ENCODE results near the gene TPSD1.
"Not testable (repeated sequence)": the region's sequence is repeated elsewhere in the genome, so short reads cannot be mapped to it uniquely, and the experiment has no call there.

The TPSD1 gene

DNA sequence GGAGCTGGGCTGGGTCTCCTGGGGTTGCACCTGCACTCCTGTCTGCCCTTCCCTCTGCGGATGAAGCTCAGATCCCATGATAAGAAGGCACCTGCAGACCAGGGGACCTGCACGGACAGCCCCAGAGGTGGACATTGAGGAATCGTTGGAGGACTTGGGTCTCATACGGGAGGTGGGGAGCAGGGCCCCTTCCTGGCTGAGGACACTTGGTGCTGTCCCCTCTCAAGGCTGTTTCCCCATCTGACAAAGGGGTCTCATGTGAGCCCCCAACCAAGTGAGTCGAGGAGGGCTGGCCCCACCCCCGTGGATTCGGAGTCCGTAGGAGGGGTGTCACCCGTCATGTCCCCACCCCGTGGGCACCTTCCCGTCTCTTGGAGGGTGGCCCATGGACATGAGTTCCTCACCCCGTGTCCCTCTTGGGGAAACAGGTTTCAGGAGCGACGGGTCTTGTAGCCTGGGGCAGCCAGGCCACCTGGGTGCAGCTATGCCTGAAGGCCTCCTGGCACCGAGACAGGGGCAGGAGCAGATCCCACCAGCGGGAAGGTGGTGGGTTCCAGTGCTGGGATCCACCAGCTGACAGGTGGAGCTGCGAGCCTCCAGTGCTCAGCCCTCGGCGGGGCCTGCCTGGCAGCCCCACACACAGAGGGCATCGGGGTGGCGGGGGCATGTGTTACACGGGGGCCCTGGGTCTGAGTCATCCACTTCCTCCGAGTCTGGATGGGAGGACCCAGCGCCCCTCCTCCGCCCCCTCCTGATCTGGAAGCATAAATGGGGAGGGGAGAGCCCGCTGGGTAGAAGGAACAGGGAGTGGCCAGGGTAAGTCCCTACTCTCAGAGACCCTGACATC is at the start of gene TPSD1:
TSS of gene TPSD1 (plus strand) at position 794 of the 847 bp plus-strand sequence. CDS start 212 bp downstream, outside the sequence.
- peaks cover 28% of the 10 kb centered on the region for H3K27me3 Mint-ChIP-seq
- H3K4me1 Mint-ChIP-seq (ENCODE audit: low read depth); H3K36me3 Mint-ChIP-seq (ENCODE audit: low read depth); H3K27ac Mint-ChIP-seq; intact Hi-C loops (cut with micrococcal nuclease); H3K4me3 Mint-ChIP-seq; H3K9me3 Mint-ChIP-seq: not testable (repeated sequence)

DNA sequence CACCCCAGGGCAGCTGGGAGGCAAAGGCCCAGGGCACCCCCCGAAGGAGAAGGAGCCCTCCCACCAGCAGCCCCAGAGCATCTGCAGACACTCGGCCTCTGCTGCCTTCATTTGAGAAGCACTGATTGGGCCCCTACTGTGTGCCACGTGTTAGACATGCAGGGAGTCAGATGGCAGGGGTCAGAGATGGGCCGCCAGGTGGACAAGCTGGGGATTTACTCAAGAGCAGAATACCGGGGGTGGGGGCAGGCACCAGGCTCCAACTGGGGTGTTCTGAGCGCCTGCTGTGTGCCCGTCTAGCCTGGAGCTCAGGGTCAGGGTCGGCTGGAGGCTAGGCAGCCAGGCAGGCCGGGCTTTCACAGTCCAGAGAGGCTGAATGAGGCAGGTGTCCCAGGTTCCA is 49.5 kb upstream of the TPSD1 start:
- no peak overlapping the region for H3K4me3 Mint-ChIP-seq
- H3K27me3 Mint-ChIP-seq = no peaks in the 10 kb centered on the region
- no peaks in the 10 kb centered on the region for H3K4me1 Mint-ChIP-seq (ENCODE audit: low read depth)
- H3K9me3 Mint-ChIP-seq = no peaks in the 10 kb centered on the region
- no peaks in the 10 kb centered on the region for H3K36me3 Mint-ChIP-seq (ENCODE audit: low read depth)
- intact Hi-C loops (cut with micrococcal nuclease) = no loop called here
- H3K27ac Mint-ChIP-seq = no peak overlapping the region

DNA sequence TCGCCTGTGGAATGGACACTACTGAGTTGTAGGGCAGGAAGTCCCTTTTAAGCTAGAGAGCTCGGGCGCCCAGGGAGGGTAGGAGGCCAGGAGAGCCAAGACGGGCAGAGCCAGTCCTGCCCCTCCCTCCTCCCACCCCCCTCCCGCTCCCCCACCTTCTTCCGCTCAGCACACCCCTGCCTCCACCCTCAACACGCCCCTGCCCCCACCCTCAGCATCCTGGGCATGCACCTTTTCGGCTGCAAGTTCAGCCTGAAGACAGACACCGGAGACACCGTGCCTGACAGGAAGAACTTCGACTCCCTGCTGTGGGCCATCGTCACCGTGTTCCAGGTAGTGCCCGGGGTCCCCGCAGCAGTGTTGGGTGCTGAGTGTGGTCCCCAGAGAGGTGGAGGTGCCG is 49.1 kb upstream of the TPSD1 start:
- no peaks in the 10 kb centered on the region for H3K9me3 Mint-ChIP-seq
- H3K4me3 Mint-ChIP-seq = no peak overlapping the region
- no peaks in the 10 kb centered on the region for H3K36me3 Mint-ChIP-seq (ENCODE audit: low read depth)
- H3K27ac Mint-ChIP-seq = no peak overlapping the region
- H3K4me1 Mint-ChIP-seq (ENCODE audit: low read depth) = no peaks in the 10 kb centered on the region
- intact Hi-C loops (cut with micrococcal nuclease) = no loop called here
- no peaks in the 10 kb centered on the region for H3K27me3 Mint-ChIP-seq

DNA sequence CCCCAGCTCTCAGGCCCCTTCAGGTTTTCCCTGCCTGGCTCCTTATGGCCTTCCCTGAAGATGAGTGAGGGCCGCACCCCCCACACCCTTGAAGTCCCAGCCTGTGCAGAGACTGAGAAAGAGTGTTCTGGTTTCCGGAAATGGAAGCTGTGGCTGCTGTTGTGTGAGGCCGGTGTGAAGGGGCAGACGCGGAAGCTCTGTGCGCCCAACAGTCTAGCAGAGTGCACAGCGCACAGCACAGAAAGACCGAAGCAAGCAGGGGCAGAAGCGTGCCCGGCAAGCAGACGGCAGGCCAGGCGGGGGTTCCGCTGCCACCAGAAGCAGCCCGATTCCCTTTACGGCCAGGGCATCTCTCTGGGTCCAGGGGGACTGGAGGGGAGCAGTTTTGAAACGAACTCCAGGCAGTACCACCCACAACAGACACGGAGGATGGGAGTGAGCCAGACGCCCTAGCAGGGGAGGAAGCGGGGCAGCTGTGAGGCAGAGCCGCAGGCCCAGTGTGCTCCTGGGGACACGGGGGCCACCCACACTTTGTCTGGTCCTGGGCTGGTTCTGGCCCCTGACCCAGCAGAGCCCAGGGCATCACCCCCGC is 47.5 kb upstream of the TPSD1 start:
- H3K36me3 Mint-ChIP-seq (ENCODE audit: low read depth) = no peaks in the 10 kb centered on the region
- no peaks in the 10 kb centered on the region for H3K27me3 Mint-ChIP-seq
- no peaks in the 10 kb centered on the region for H3K9me3 Mint-ChIP-seq
- no peaks in the 10 kb centered on the region for H3K4me1 Mint-ChIP-seq (ENCODE audit: low read depth)
- H3K27ac Mint-ChIP-seq = no peak overlapping the region
- no peak overlapping the region for H3K4me3 Mint-ChIP-seq
- intact Hi-C loops (cut with micrococcal nuclease) = no loop called here

DNA sequence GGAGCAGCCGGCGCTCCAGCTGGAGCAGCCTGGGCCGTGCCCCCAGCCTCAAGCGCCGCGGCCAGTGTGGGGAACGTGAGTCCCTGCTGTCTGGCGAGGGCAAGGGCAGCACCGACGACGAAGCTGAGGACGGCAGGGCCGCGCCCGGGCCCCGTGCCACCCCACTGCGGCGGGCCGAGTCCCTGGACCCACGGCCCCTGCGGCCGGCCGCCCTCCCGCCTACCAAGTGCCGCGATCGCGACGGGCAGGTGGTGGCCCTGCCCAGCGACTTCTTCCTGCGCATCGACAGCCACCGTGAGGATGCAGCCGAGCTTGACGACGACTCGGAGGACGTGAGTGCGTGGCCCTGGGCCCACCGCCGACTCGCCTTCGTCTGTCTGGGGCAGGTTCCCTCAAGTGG is 46.8 kb upstream of the TPSD1 start:
- H3K36me3 Mint-ChIP-seq (ENCODE audit: low read depth) = no peaks in the 10 kb centered on the region
- no peaks in the 10 kb centered on the region for H3K9me3 Mint-ChIP-seq
- H3K27me3 Mint-ChIP-seq = no peaks in the 10 kb centered on the region
- no peak overlapping the region for H3K27ac Mint-ChIP-seq
- intact Hi-C loops (cut with micrococcal nuclease) = no loop called here
- H3K4me1 Mint-ChIP-seq (ENCODE audit: low read depth) = no peaks in the 10 kb centered on the region
- H3K4me3 Mint-ChIP-seq = no peak overlapping the region

DNA sequence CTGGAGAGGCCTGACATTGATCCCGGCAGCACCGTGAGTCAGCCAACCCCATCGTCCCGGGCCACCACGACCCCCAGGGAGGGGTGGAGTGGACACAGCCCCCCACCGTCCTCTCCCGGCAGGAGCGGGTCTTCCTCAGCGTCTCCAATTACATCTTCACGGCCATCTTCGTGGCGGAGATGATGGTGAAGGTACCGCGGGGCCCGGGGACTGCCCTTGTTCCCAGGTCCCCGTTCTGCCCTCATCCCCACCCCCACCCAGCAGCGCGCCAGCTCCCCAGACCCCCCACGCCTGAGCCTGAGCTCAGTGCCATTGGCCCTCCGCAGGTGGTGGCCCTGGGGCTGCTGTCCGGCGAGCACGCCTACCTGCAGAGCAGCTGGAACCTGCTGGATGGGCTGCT is 45.4 kb upstream of the TPSD1 start:
- intact Hi-C loops (cut with micrococcal nuclease) = no loop called here
- Mint-ChIP-seq H3K4me1 (ENCODE audit: low read depth) (no peaks in the 10 kb centered on the region), H3K9me3 (no peaks in the 10 kb centered on the region), H3K27ac (no peak overlapping the region), H3K4me3 (no peak overlapping the region), H3K36me3 (ENCODE audit: low read depth) (no peaks in the 10 kb centered on the region), H3K27me3 (no peaks in the 10 kb centered on the region)

DNA sequence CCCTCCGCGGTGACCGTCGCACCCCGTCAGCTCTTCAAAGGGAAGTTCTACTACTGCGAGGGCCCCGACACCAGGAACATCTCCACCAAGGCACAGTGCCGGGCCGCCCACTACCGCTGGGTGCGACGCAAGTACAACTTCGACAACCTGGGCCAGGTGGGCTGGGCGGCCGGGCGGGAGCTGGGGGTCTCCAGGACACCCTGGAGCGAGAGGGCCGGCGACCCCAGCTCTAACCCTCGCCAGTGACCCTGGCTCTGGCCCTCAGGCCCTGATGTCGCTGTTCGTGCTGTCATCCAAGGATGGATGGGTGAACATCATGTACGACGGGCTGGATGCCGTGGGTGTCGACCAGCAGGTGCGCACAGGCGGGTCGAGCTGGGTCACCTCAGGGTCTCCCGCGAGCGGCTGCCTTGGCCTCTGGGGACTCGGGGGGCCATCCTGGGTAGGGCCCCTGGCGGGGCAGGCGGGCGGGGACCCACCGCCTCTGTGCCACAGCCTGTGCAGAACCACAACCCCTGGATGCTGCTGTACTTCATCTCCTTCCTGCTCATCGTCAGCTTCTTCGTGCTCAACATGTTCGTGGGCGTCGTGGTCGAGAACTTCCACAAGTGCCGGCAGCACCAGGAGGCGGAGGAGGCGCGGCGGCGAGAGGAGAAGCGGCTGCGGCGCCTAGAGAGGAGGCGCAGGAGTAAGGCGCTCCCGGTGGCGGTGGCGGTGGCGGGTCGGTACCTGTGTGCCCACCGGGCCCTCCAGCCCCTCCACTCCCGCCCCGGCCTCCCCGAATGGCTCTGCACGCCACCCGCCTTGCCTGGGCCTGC is 44.2 kb upstream of the TPSD1 start:
- no peaks in the 10 kb centered on the region for H3K36me3 Mint-ChIP-seq (ENCODE audit: low read depth)
- no peak overlapping the region for H3K4me3 Mint-ChIP-seq
- intact Hi-C loops (cut with micrococcal nuclease) = no loop called here
- H3K9me3 Mint-ChIP-seq = no peaks in the 10 kb centered on the region
- H3K4me1 Mint-ChIP-seq (ENCODE audit: low read depth) = no peaks in the 10 kb centered on the region
- no peak overlapping the region for H3K27ac Mint-ChIP-seq
- H3K27me3 Mint-ChIP-seq = no peaks in the 10 kb centered on the region

DNA sequence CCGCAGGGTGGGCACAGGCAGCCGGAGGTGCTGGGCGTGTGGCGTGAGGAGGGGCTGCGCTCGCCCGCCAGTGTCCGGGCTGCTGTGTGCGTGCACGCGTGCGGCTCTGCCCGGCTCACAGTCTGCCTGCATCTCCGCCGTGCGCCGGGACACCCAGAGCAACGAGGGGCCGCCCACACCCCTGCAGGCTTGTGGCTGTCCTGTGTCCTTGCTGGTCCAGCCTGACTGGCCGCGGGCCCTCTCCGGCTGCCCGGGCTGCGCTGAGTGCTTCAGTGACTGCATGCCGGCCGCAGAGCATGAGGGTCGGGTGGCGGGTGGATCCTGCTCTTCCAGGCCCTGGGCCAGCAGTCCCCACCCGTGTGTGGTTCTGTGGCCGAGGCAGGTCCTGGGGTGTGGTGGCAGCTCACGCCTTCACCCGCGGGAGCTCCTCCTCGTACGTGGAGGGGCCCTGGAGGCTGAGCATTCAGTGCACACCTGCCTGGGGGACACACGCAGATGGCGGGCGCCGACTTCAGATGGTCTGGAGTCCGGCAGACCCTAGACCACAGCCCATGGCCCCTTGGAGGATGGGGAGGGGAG is 43.2 kb upstream of the TPSD1 start:
- Mint-ChIP-seq H3K4me1 (ENCODE audit: low read depth) (no peaks in the 10 kb centered on the region), H3K9me3 (no peaks in the 10 kb centered on the region), H3K36me3 (ENCODE audit: low read depth) (no peaks in the 10 kb centered on the region), H3K27ac (no peak overlapping the region), H3K27me3 (no peaks in the 10 kb centered on the region), H3K4me3 (no peak overlapping the region)
- intact Hi-C loops (cut with micrococcal nuclease) = no loop called here

DNA sequence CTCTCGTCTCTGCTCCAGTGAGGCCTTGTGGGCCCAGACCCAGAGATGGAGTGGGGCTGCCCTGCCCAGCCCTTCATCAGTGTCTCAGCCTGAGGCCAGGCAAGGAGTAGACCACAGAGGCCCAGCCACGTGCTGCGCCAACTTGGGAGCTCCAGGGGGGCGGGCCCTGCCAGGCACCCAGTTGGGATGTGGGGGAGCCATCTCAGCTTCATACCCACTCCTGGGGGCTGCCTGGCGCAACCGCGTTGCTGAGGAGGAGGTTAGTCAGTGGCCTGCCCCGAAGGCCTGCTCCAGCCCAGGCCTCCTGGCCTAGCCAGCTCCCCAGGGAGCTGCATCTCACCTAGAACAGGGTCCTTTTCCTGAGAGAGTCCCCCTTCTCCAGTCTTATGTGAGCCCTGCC is 42.6 kb upstream of the TPSD1 start:
- no peaks in the 10 kb centered on the region for H3K9me3 Mint-ChIP-seq
- H3K27me3 Mint-ChIP-seq = no peaks in the 10 kb centered on the region
- no peaks in the 10 kb centered on the region for H3K4me1 Mint-ChIP-seq (ENCODE audit: low read depth)
- intact Hi-C loops (cut with micrococcal nuclease) = no loop called here
- no peaks in the 10 kb centered on the region for H3K36me3 Mint-ChIP-seq (ENCODE audit: low read depth)
- H3K27ac Mint-ChIP-seq = no peak overlapping the region
- H3K4me3 Mint-ChIP-seq = no peak overlapping the region

DNA sequence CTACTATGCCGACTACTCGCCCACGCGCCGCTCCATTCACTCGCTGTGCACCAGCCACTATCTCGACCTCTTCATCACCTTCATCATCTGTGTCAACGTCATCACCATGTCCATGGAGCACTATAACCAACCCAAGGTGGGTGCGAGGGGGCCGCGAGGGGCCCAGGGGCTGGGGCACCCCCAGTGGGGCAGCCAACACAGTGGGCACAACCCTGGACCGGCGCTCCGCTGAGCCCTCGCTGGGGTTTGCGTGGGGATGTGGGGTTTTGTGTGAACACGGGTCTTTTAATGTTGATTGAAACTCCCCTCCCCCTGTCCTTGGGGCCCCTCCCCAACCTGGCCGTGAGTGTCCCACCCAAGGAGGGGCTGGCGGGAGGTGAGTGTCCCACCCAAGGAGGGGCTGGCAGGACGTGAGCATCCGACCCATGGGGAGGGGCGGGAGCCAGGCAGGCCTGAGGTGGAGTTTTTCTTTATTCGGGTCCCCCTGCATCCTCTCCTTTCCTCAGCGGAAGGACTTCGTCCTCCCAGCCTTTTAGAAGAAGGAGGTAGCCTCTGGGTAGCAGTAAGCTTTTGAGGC is 42.0 kb upstream of the TPSD1 start:
- H3K4me3 Mint-ChIP-seq = no peak overlapping the region
- no peaks in the 10 kb centered on the region for H3K27me3 Mint-ChIP-seq
- H3K36me3 Mint-ChIP-seq (ENCODE audit: low read depth) = no peaks in the 10 kb centered on the region
- no peaks in the 10 kb centered on the region for H3K9me3 Mint-ChIP-seq
- intact Hi-C loops (cut with micrococcal nuclease) = no loop called here
- no peak overlapping the region for H3K27ac Mint-ChIP-seq
- H3K4me1 Mint-ChIP-seq (ENCODE audit: low read depth) = no peaks in the 10 kb centered on the region

DNA sequence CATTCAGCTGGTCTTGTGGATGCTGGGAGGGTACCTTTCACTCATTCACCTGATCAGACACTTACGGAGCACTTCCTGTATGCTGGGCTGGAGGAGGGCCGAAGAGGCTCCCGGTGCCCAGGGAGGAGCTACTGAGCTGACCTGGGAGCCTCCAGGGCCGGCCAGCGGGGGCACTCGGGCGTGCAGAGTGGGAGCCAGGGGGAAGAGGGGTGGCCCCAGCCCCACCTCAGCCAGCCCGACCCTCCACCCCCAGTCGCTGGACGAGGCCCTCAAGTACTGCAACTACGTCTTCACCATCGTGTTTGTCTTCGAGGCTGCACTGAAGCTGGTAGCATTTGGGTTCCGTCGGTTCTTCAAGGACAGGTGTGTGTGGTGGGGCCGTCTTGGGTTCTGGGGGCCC is 41.1 kb upstream of the TPSD1 start:
- Mint-ChIP-seq H3K4me1 (ENCODE audit: low read depth) (no peaks in the 10 kb centered on the region), H3K4me3 (no peak overlapping the region), H3K27me3 (no peaks in the 10 kb centered on the region), H3K9me3 (no peaks in the 10 kb centered on the region), H3K36me3 (ENCODE audit: low read depth) (no peaks in the 10 kb centered on the region), H3K27ac (no peak overlapping the region)
- intact Hi-C loops (cut with micrococcal nuclease) = no loop called here

DNA sequence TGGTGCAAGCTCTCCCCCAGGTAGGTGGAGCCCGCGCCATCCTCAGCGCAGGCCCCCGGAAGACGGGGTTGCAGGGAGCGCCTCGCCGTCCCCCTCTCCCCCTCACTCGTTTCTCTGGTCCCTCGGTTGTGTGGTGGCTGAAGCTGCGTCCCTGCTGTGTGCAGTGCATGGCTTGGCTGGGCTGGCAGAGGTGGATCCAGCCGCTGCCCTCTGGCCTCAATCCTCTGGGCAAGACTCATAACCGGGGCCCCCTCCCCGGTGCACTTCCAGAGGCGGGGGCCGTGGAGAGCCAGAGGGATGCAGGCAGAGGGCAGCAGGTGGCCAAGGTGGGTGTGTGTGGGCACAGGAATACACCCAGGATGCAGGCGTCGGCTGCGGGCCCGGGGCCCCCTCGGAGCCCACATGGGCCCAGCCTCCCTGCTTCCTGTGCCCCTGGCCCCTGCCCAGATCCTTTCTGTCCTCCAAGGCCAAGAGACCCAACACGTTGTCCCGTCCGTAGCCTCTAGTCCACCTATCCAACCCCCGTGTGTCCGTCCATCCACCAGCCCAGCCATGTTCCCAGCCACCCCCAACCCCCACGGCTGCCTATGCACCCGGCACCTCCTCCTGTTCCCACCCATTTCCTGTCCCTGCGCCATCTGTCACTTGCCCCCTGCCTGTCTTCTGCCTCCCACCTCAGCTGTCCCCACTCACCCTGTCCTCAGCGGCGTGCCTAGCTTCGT is 40.1 kb upstream of the TPSD1 start:
- no peaks in the 10 kb centered on the region for H3K4me1 Mint-ChIP-seq (ENCODE audit: low read depth)
- H3K36me3 Mint-ChIP-seq (ENCODE audit: low read depth) = no peaks in the 10 kb centered on the region
- H3K4me3 Mint-ChIP-seq = no peak overlapping the region
- H3K27me3 Mint-ChIP-seq = no peaks in the 10 kb centered on the region
- no peaks in the 10 kb centered on the region for H3K9me3 Mint-ChIP-seq
- H3K27ac Mint-ChIP-seq = no peak overlapping the region
- intact Hi-C loops (cut with micrococcal nuclease) = no loop called here

DNA sequence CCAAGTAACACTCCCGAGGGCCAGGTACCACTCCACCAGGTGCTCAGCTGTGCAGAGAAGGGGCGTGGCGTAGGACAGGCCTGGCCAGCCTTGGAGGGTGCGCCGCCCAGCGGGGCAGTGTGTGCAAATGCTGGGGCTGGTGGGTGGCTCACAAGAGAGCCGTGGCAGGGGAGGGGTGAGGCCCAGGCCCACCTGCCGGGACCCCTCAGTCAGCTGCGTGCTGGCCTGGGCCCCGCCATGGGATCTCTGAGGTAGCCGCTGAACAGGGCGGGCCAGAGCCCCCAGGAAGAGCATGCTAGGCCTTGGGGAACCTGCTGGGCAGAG is 39.6 kb upstream of the TPSD1 start:
- Mint-ChIP-seq H3K4me3 (no peak overlapping the region), H3K4me1 (ENCODE audit: low read depth) (no peaks in the 10 kb centered on the region), H3K36me3 (ENCODE audit: low read depth) (no peaks in the 10 kb centered on the region), H3K27ac (no peak overlapping the region), H3K27me3 (no peaks in the 10 kb centered on the region), H3K9me3 (no peaks in the 10 kb centered on the region)
- intact Hi-C loops (cut with micrococcal nuclease) = no loop called here

Measured in dendritic cell treated with granulocyte-macrophage colony-stimulating factor and Interleukin-4, amounts not matched to agents 40 ng/mL and 50 ng/mL, for 4 days (primary cell).